Liver (tissue), 3 donors: ENCODE measurements around the gene DIDO1.

Experiments
- FOXA1 ChIP-seq: IDR thresholded peaks from 2 replicates; pipeline ENCODE4 v1.6.1; 2016; ENCODE audit warnings: antibody characterized with exemption
- SP1 ChIP-seq: IDR thresholded peaks from 2 replicates; pipeline ENCODE4 v1.6.1; 2018; ENCODE audit warnings: antibody characterized with exemption, mild to moderate bottlenecking
- YY1 ChIP-seq: IDR thresholded peaks from 2 replicates; pipeline ENCODE4 v1.6.1; 2016; ENCODE audit warnings: antibody characterized with exemption, mild to moderate bottlenecking
- TF ChIP-seq, protein P1 (sequence below): fragments of 150-350 bp; IDR thresholded peaks from 2 replicates; pipeline ENCODE4 v1.5.1; 2017; ENCODE audit warnings: improper control_type of control experiment, low read depth, low read length; ENCODE audit not compliant: missing input control
- TF ChIP-seq, protein P2 (sequence below): IDR thresholded peaks from 2 replicates; pipeline ENCODE4 v1.6.1; 2016; ENCODE audit warnings: antibody characterized with exemption, mild to moderate bottlenecking
- TF ChIP-seq, protein P3 (sequence below): IDR thresholded peaks from 2 replicates; pipeline ENCODE4 v1.6.1; 2016; ENCODE audit warnings: antibody characterized with exemption
- donor health status: healthy.
- donor health status: healthy.

GRCh38 chr20:62969179-62969760, 43.0 kb upstream of the DIDO1 start:
- TF ChIP-seq, protein P1, sequence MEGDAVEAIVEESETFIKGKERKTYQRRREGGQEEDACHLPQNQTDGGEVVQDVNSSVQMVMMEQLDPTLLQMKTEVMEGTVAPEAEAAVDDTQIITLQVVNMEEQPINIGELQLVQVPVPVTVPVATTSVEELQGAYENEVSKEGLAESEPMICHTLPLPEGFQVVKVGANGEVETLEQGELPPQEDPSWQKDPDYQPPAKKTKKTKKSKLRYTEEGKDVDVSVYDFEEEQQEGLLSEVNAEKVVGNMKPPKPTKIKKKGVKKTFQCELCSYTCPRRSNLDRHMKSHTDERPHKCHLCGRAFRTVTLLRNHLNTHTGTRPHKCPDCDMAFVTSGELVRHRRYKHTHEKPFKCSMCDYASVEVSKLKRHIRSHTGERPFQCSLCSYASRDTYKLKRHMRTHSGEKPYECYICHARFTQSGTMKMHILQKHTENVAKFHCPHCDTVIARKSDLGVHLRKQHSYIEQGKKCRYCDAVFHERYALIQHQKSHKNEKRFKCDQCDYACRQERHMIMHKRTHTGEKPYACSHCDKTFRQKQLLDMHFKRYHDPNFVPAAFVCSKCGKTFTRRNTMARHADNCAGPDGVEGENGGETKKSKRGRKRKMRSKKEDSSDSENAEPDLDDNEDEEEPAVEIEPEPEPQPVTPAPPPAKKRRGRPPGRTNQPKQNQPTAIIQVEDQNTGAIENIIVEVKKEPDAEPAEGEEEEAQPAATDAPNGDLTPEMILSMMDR = no peak
- TF ChIP-seq, protein P2, sequence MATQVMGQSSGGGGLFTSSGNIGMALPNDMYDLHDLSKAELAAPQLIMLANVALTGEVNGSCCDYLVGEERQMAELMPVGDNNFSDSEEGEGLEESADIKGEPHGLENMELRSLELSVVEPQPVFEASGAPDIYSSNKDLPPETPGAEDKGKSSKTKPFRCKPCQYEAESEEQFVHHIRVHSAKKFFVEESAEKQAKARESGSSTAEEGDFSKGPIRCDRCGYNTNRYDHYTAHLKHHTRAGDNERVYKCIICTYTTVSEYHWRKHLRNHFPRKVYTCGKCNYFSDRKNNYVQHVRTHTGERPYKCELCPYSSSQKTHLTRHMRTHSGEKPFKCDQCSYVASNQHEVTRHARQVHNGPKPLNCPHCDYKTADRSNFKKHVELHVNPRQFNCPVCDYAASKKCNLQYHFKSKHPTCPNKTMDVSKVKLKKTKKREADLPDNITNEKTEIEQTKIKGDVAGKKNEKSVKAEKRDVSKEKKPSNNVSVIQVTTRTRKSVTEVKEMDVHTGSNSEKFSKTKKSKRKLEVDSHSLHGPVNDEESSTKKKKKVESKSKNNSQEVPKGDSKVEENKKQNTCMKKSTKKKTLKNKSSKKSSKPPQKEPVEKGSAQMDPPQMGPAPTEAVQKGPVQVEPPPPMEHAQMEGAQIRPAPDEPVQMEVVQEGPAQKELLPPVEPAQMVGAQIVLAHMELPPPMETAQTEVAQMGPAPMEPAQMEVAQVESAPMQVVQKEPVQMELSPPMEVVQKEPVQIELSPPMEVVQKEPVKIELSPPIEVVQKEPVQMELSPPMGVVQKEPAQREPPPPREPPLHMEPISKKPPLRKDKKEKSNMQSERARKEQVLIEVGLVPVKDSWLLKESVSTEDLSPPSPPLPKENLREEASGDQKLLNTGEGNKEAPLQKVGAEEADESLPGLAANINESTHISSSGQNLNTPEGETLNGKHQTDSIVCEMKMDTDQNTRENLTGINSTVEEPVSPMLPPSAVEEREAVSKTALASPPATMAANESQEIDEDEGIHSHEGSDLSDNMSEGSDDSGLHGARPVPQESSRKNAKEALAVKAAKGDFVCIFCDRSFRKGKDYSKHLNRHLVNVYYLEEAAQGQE = no peak
- TF ChIP-seq, protein P3, sequence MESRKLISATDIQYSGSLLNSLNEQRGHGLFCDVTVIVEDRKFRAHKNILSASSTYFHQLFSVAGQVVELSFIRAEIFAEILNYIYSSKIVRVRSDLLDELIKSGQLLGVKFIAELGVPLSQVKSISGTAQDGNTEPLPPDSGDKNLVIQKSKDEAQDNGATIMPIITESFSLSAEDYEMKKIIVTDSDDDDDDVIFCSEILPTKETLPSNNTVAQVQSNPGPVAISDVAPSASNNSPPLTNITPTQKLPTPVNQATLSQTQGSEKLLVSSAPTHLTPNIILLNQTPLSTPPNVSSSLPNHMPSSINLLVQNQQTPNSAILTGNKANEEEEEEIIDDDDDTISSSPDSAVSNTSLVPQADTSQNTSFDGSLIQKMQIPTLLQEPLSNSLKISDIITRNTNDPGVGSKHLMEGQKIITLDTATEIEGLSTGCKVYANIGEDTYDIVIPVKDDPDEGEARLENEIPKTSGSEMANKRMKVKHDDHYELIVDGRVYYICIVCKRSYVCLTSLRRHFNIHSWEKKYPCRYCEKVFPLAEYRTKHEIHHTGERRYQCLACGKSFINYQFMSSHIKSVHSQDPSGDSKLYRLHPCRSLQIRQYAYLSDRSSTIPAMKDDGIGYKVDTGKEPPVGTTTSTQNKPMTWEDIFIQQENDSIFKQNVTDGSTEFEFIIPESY = no peak
- no peak for TF ChIP-seq SP1
- TF ChIP-seq FOXA1 = no peak
- TF ChIP-seq YY1 = no peak
